SHP77 treated with DMSO at 0.1 percent for 48 hours (cell line): Measurements from ENCODE around the gene ATF7IP.
A peak's percentile ranks its signal among the peaks of the same experiment; 100 is the strongest.

ENCODE experiments used
- DNase-seq: peaks from one replicate; lab custom pipeline; 2025; lab: John Stamatoyannopoulos, UW

ATF7IP gene

GRCh38 chr12:14410841-14411569 lies 45.5 kb downstream of the ATF7IP start:
- no peak for DNase-seq

GRCh38 chr12:14416658-14417057 lies 51.2 kb downstream of the ATF7IP start:
- DNase-seq, result peak; percentile 54

- no peak for DNase-seq
These were observed 52.2 kb downstream of the ATF7IP start for GRCh38 chr12:14417715-14418114.

- DNase-seq, result no peak
These were observed 53.0 kb downstream of the ATF7IP start for GRCh38 chr12:14418451-14418890.

- DNase-seq, result no peak
These were observed 57.2 kb downstream of the ATF7IP start for GRCh38 chr12:14422516-14423230.

GRCh38 chr12:14424545-14424944 lies 59.1 kb downstream of the ATF7IP start:
- DNase-seq, result no peak

- no peak for DNase-seq
These were observed 61.3 kb downstream of the ATF7IP start for GRCh38 chr12:14426792-14427191.

- no peak for DNase-seq
These were observed 62.4 kb downstream of the ATF7IP start for GRCh38 chr12:14427929-14428328.

GRCh38 chr12:14430394-14430986 lies 65.0 kb downstream of the ATF7IP start:
- DNase-seq, result no peak

GRCh38 chr12:14431975-14432374 lies 66.5 kb downstream of the ATF7IP start:
- DNase-seq, result no peak

GRCh38 chr12:14435627-14436026 lies 70.1 kb downstream of the ATF7IP start:
- DNase-seq, result no peak

GRCh38 chr12:14442221-14442881 lies 76.9 kb downstream of the ATF7IP start:
- DNase-seq, result no peak

GRCh38 chr12:14443531-14443930 lies 78.0 kb downstream of the ATF7IP start:
- DNase-seq, result no peak

- DNase-seq, result no peak
These were observed 85.0 kb downstream of the ATF7IP start for GRCh38 chr12:14450479-14450878.

GRCh38 chr12:14452336-14452735 lies 86.9 kb downstream of the ATF7IP start:
- DNase-seq, result no peak

- no peak for DNase-seq
These were observed 87.4 kb downstream of the ATF7IP start for GRCh38 chr12:14452865-14453264.

- DNase-seq, result peak; percentile 2
These were observed 88.8 kb downstream of the ATF7IP start for GRCh38 chr12:14454098-14454907.

- no peak for DNase-seq
These were observed 94.8 kb downstream of the ATF7IP start for GRCh38 chr12:14460212-14460841.

- no peak for DNase-seq
These were observed 106.0 kb downstream of the ATF7IP start for GRCh38 chr12:14471497-14471896.

- no peak for DNase-seq
These were observed 108.3 kb downstream of the ATF7IP start for GRCh38 chr12:14473707-14474287.

- no peak for DNase-seq
These were observed 113.5 kb downstream of the ATF7IP start for GRCh38 chr12:14479004-14479403.
